HK-2 (cell line): ENCODE measurements around the gene PER1.

Source experiments
- DNase-seq: peaks from one replicate; pipeline ENCODE4 v3.0.0-alpha.2; 2018; ENCODE audit not compliant: unreplicated experiment

The PER1 gene

GRCh38 chr17:8141741-8142140 is 10.5 kb downstream of the PER1 start:
- DNase-seq, result no peak

GRCh38 chr17:8141045-8141444 is 11.2 kb downstream of the PER1 start:
- no peak for DNase-seq

GRCh38 chr17:8140065-8141029 is 11.9 kb downstream of the PER1 start:
- DNase-seq, result no peak

- DNase-seq, result peak; percentile 100
Measured at GRCh38 chr17:8138672-8139371, 13.4 kb downstream of the PER1 start.

DNA sequence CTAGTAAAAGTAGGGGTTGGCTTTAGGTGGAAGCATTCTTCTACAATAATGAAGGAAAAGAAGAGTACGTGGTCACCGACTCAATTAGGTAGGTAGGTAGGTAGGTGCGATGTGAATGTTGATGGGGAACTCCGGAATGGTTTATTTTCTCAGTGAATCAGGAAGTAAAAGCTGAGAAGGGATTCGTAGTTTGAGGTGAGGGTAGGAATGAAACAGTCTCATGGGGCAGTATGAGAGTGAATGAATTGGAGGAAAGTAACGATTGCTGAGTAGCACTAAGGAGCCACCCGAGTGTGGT is 13.9 kb downstream of the PER1 start:
- no peak for DNase-seq

DNA sequence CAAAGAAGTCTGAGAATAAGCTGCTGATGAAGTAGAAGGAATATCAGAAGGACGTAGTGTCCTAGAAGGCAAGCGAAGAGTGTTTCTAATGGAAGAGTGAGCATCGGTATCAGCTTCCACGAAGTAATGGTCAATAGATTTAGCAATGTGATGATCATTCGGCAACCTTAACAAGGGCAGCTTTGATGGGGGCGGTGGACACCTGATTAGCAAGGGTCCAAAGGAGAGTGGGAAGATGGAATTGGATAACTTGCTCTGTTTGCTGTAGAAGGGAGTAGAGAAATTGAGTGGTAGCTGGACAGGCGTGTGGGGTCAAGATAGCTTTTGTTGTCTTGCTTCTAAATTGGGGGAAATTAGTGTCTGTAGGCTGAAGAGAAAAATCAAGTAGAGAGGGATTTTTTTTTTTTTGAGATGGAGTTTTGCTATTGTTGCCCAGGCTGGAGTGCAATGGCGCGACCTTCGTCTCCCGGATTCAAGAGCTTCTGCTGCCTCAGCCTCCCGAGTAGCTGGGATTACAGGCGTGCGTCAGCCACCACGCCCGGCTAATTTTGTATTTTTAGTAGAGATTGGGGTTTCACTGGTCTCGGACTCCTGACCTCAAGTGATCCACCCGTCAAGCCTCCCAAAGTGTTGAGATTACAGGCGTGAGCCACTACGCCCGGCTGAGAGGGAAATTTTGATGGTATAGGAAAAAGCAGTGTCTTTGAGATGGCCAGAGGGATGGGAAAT is 14.4 kb downstream of the PER1 start:
- DNase-seq, result peak; percentile 20

DNA sequence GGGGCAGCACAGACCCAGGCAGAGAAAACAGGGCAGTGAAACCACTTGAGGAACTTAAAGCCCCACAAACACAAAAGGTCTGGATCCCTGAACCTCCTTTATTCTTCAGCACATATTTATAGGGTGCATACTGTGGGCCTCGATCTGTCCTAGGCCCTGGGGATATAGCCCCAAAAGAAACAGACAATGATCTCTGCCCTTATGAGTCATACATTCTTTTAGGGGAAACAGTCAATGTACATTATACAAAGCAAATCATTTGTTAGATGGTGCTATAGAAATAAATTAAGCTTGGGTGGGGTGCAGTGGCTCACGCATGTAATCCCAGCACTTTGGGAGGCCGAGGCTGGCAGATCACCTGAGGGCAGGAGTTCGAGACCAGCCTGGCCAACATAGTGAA is 18.3 kb downstream of the PER1 start:
- DNase-seq, result no peak

GRCh38 chr17:8133399-8133798 is 18.8 kb downstream of the PER1 start:
- no peak for DNase-seq

GRCh38 chr17:8131844-8132441 is 20.3 kb downstream of the PER1 start:
- peak; percentile 32 for DNase-seq

- no peak for DNase-seq
Measured at GRCh38 chr17:8128125-8128784, 23.9 kb downstream of the PER1 start.

DNA sequence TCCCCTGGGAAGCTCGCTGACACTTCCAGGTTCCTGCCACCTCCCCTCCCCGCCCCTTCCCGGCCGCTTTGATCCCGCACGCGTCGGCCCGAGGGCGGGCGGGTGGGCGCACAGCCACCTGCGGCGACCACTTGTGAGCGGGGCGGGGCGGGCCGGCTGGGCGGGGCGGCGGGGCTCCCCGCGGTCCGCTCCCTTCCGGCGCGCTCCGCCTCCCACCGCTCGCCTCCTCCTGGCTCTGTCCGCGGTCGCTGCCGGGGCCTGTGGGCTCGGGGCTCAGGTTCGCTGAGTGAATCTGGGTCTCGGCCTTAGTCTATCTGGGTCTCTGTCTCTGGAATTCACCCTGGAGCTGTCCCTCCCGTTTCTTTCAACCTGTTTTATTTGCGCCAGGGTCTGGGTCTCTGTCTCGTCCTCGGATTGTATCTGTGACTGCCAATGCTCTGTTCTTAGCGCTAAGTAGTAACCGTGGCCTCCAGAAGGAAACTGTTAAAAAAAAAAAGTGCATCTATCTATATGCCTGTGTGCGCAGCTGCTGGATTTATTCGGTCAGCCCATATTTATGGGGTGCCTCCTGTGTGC is 25.6 kb downstream of the PER1 start:
- peak; percentile 54 for DNase-seq

GRCh38 chr17:8125947-8126490 is 26.2 kb downstream of the PER1 start:
- DNase-seq, result peak; percentile 50

DNA sequence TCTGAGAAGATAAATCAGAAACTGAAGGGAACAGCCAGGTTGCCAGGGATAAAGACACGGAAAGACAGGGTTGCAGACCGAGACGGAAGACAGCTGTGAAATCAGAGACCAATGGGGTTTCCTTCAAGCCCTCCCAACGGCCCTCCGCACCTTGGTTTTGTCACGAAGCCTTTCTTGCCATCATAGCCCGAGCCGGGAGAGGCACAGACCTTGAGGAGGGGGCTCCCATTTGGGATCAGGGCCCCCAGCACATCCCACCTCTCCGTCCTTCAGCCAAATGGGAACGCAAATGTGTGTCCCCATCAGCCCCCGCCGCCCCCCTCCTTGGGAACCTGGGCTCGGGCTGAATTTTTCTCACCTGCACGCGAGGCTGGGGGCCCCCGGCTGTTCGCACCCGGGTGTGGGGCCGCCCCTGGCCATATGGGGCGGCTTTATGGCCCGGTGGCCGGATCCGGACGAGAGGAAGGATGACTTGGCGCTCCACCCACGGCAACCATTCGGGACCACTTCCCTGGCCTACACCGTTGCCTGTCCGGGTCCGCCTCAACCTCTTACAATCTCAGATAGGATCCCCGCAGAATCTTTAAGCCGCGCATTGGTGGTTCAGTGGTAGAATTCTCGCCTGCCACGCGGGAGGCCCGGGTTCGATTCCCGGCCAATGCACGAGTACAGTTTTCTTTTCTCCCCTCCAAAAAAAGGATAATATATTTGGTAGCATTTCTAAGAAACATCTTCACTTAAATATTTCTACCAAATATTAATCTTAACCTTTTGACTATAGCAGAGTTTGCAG is 26.9 kb downstream of the PER1 start:
- DNase-seq, result peak; percentile 94

- peak; percentile 32 for DNase-seq
Measured at GRCh38 chr17:8124350-8125153, 27.7 kb downstream of the PER1 start.

DNA sequence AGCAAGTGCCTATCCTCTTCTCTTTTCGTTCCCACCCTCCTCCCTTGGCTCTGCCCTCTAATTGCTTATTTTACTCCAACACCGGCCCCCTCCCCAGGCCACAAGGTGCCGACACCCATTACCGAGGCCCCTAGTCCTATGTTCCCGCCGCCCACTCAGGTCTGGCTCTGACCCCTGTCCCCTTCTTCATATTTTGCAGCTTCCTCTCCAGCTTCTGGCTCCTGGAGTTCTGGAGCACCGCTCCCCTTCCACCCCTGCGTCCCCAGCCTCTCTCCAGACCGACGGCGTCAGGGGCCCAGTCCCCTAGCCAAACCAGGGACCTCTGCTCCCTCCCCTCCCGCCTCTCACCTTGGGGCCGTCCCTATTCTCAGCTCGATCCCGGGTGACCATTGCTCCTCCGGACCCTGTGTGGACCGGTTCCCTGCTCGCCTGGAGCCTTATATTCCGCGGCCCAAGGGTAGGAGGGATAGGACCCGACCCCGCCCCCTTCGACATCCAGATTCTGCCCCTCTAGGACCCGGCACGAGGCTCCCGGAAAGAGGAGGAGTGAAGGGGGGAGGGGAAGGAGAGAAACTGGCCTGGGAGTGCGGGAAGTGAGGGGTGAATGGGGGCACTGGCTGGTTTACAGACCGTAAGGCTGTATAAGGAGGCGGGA is 28.4 kb downstream of the PER1 start, which contains the start of gene HES7:
Gene HES7 (minus strand): TSS at position 412 of the 655 bp plus-strand sequence. CDS start 22 bp downstream, at position 390.
- DNase-seq, result peak; percentile 31

DNA sequence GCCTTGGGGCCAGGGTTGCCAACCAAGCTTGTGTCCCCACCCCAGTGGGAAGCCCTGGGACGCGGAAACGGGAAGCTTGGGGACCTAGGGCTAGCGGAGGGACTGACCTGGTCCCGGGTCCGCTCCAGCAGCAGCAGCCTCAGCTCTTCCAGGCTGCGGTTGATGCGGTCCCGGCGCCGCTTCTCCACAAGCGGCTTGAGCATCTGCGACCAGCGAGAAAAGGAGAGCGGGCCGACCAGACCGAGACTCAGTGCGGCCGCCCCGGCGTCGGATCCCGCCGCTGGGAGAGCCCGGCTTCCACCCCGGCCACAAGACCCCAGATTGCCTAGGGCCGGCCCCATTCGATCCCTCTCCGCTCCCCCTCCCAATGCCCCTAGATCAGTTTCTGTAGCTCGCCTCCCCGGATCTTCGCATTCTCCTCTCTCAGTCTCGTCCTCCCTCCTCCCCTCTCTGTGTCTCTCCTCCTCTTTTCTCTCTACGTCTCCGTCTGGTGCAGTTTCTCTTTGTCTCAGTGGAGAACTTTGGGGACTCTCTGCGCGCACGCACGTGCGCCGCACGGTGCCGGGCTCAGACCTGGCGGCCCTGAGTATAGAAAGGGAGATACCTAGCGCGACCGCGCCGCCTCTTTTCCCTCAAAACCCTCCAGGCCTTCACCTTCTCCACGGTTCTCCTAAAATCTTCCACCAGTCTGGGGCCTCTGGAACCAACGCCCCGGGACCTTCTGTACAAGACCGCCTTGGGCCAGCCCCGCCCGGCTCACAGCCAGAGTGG is 29.1 kb downstream of the PER1 start:
- DNase-seq, result peak; percentile 22

DNA sequence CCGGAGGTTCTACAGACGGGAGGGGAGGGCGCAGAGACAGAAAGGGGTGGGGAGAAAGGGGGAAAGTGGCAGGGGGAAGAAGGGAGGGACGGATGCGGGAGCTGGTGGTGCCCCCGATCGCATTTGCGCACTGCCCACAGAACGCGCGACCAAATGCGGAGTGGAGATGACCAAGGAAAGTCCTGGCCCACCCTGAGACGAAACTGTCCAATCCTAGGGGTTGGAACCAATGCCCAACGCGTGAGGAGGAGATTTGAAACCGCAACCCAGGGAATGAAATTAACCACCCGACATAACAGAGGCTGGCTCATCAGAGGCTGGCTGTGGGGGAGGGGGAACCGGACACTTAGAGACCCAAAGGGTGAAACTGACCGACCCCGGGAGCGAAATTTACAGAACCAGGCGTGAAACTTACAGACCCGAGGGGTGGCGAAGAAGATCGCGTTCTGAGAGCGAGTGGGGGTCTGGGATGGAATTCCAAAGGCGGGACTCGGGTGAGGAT is 29.7 kb downstream of the PER1 start:
- peak; percentile 49 for DNase-seq
